ENCODE data around the gene NUMBL.
"Not testable (repeated sequence)": the region's sequence is repeated elsewhere in the genome, so short reads cannot be mapped to it uniquely, and the experiment has no call there.

Gene NUMBL

DNA sequence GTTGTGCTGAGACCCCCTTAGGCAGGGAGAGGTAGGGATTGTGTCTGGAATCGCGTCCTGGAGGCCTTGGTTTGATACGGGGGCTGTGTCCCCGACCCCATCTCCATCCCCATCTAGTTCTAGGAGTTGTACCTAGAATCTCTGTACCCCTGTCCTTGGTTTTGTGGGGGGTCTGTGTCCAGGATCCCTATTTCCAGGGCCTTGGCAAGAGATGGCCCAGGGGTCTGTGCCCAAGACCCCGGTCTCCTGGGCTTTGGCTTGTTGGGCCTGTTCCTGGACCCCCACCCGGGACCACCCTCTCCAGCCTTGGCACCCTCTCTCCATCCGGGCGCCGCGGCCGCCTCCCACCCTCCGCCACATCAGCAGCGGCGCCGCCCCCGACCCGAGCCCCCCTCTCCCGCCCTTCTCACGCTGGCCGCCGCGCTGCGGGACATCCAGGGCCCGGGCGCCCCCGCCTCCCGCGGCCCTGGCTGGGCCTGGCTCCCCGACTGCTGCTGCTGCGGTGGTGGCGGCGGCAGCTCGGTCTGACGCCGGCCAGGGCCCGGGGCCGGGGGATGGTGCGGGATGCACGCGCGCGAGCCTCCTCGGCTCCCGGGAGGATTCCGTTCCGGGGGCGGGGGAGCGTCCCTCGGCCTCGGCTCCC lies at the start of gene NUMBL:
NUMBL (minus strand) TSS at position 602 of the 643 bp plus-strand sequence; CDS start at position 434, 168 bp downstream.
- DNase-seq = no peak

DNA sequence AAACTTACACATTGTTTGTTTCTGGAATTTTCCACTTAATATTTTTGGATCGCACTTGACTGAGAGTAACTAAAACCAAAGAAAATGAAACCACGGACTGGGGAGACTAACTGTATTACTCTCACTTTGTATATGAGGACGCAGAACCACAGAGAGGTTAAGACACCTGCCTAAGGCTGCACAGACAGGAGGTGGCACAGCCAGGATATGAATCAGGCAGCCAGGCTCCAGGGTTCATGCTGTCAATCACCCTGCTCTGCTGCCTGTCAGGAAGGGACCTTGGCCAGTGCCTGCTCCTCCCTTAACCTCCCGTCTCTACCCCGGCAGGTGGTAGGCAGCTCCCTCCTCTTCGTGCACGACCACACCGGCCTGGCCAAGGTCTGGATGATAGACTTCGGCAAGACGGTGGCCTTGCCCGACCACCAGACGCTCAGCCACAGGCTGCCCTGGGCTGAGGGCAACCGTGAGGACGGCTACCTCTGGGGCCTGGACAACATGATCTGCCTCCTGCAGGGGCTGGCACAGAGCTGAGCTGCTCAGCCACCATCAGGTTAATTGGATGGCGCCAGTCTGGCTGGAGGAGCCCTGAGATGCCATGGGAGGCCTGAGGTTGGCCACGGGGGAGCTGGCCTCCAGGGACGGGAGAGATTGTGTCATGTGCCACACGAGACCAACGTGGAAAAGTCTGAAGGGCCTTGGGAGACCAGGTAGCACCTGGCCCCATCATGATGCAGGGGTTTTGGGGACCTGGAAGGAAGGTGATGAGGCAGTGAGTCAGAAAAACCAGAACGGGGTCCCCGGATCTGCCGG lies 48.8 kb upstream of the NUMBL start:
- DNase-seq = no peak

DNA sequence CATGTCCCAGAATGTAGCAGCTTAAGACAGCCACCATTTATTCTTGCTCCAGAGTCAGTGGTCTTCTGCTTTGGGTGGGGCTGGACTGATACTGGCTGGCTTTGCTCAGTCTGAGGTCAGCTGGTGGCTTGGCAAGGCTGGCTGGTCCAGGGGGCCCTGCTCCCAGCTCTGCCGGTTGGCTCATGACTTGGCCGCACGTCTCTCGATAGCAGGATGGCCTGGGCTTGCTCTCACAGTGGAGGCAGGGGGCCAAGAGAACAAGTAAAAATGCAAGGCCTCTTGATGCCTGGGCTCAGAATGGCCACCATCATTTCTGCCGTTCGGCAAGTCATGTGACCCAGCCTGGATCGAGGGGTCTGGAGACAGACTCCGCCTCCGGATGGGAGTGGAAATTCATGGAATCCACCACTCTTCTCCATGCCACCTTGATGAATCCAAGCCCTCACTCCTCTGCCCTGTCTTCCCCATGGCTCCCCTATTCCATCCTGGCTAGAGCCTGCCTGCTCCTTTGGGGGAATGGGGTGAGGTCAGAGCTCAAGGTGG lies 46.7 kb upstream of the NUMBL start:
- DNase-seq = no peak

DNA sequence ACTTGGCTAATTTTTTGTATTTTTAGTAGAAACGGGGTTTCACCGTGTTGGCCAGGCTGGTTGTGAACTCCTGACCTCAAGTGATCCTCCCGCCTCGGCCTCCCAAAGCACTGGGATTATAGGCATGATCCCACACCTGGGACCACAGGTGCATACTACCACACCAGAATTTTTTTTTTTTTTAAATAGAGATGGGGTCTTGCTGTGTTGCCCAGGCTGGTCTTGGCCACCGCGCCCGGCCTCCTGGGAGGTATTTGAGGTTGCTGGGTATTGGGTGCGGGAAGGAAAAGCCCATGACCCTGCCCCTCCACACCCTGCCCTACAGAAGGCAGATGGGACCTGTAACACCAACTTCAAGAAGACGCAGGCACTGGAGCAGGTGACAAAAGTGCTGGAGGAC lies 46.2 kb upstream of the NUMBL start:
- DNase-seq = no peak

DNA sequence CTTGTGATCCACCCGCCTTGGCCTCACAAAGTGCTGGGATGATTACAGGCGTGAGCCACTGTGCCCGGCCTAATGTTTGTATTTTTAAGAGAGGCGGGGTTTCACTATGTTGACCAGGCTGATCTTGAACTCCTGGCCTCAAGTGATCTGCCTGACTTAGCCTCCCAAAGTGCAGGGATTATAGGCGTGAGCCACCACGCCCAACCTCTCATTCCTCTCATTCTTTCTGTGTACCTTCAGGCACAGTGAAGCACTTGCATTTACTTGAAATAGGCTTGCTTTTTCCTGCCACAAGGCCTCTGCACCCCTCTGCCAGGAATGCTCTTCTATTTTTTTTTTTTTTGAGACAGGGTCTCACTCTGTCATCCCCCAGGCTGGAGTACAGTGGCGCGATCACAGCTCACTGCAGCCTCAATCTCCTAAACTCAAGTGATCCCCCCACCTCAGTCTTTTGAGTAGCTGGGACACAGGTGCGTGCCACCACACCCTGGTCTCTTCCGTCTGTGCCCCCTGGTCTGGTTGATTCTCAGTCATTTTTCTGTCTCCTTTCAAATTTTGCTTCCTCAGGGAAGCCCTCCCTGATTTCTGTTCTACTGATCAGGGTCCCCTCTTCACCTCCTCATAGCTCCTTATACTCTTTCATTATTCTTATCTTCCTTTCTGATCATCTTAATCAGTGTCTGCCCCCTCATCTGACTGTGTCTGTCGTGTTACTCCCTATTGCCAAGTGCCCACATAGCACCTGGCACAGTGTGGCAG lies 44.7 kb upstream of the NUMBL start:
- no peak for DNase-seq

DNA sequence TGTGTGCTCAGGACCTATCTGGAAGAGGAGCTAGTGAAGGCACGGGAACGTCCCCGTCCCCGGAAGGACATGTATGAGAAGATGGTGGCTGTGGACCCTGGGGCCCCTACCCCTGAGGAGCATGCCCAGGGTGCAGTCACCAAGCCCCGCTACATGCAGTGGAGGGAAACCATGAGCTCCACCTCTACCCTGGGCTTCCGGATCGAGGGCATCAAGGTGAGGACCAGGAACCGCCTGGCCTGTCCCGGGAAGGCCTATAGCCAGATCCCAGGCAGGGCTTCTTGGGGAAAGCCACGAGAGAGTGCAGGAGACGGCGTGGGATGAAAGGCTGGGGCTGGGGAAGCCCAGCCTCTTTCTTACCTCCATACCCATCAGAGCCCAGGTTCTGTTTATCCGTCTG lies 42.7 kb upstream of the NUMBL start:
- no peak for DNase-seq

DNA sequence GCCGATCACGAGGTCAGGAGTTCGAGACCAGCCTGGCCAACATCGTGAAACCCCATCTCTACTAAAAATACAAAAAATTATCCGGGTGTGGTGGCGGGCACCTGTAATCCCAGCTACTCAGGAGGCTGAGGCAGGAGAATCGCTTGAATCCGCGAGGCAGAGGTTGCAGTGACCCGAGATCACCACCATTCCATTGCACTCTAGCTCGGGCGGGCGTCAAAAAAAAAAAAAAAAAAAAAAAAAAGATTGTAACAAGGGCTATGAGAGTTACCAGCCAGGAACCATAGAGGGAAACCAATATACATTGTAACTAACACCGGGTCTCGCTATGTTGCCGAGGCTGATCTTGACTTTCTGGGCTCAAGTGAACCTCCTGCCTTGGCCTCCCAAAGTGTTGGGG lies 41.9 kb upstream of the NUMBL start:
- DNase-seq = not testable (repeated sequence)

DNA sequence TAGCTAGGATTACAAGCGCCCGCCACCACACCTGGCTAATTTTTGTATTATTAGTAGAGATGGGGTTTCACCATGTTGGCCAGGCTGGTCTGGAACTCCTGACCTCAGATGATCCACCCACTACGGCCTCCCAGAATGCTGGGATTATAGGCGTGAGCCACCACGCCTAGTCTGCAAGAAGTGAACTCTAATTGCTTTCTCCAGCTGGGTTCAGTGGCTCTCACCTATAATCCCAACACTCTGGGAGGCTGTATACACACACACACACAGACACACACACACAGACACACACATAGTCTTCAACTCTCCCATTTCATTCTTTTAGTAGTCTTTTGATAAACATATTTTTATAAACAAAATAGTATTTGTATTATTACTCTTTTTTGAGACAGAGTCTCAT lies 39.6 kb upstream of the NUMBL start:
- DNase-seq = not testable (repeated sequence)

DNA sequence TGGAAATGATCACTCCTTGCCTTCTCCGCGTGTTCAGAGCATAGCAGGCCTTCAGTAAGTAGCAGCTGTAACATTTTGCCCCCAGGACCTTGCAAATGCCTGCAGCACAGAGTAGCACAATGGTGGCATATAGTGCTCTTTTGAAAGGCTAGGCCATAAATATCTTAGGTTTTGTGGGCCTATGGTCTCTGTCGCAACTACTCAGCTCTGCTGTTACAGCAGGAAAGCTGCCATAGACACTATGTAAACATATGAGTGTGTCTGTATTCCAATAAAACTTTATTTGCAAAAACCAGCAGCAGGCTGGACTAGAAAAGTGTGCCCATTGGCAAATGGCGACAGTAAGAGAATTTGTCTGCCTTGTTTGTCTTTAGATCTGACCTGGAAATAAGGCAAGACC lies 35.8 kb upstream of the NUMBL start:
- no peak for DNase-seq

DNA sequence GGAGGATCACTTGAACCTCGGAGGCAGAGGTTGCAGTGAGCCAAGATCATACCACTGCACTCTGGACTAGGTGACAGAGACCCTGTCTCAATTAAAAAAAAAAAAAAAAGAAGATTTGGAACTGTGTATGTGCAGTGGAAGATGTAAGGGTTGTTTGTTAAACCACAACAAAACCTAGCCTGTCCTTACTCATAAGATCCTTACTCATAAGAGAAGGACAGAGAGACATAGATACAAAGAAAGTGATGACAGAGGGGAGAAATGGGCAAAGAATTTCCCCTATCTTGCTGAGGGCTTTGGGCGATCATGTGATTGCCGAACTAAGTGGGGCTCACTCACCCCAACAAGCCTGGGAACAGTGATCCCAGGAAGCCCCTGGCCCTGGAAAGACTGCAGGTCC lies 34.4 kb upstream of the NUMBL start:
- no peak for DNase-seq

DNA sequence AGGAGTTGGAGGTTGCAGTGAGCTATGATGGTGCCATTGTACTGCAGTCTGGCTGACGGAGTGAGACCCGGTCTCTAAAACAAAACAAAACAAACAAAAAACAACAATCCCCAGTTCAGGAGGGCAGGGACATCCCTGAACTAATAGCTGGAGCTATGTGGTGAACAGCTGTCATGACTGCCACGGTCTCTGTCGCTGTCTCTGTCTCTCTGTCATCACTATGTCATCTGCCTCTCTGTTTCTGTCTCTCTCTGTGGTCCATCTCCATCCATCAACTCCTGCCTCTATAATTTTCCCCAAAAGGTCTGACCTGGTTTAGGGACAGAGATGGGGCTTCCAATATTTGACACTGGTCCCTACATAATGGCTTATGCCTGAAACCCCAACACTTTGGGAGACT lies 33.9 kb upstream of the NUMBL start:
- DNase-seq = no peak

DNA sequence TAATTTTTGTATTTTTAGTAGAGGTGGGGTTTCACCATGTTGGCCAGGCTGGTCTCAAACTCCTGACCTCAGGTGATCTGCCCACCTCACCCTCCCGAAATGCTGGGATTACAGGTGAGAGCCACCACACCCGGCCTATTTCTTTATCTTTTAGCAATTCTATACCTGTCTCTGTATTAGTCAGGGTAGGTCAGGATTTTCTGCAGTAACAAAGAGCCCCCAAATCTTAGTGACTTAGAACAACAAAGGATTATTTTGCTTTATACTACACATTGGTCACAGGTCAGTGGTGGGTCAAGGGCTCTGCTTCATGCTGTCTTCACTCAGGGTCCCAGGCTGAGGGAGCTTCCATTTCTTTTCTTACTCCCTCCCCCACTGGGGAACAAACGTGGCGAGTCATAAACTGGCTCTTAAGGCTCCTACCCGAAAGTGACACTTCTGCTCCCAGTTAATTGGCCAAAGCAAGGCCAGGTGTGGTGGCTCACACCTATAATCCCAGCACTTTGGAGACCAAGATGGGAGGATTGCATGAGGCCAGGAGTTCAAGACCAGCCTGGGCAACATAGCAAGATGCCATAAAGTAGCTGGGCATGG lies 33.3 kb upstream of the NUMBL start:
- no peak for DNase-seq

DNA sequence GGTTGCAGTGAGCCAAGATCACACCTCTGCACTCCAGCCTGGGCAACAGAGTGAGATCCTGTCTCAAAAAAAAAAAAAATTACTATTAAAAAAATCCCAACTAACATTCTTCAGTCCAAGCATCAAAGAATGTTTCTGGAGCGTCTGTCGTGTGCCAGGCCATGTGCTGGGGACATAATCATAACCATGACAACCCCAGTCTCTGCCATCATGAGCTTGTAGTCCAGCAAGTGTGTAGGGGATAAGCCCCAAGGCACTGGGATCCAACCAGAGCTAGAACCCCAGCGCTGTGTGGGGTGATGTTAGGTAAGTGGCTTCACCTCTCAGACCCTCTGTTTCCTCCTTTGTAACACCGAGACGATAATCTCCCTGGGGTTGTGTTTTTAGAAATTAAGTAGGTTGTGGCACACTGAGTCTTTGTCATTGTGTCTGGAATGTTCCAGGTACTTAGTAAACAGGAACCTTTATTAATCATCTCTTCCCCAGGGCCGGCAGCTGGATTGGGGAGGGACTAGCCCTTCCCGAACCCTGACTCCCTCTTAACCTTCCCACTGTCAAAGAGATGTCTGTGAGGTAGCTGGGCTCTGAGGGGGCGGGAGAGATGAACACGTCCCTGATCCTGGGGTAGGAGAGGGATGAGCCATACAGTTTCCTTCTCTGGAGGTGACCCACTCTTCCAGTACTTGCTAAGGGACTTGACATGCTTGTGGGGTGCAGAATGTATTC lies 31.6 kb upstream of the NUMBL start:
- no peak for DNase-seq

DNA sequence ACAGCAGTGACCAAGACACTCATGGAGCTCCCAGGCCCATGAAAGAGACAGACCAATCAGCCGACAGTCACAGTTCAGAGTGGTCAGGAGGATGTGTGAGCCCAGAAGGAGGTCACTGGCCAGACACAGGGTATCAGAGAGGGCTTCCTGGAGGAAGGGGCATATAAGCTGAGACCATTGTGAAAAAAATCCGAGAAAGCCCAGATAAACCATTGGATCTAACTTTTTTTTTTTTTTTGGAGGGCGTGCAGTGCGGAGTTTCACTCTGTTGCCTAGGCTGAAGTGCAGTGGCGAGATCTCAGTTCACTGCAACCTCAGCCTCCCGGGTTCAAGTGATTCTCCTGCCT lies 30.7 kb upstream of the NUMBL start:
- no peak for DNase-seq

DNA sequence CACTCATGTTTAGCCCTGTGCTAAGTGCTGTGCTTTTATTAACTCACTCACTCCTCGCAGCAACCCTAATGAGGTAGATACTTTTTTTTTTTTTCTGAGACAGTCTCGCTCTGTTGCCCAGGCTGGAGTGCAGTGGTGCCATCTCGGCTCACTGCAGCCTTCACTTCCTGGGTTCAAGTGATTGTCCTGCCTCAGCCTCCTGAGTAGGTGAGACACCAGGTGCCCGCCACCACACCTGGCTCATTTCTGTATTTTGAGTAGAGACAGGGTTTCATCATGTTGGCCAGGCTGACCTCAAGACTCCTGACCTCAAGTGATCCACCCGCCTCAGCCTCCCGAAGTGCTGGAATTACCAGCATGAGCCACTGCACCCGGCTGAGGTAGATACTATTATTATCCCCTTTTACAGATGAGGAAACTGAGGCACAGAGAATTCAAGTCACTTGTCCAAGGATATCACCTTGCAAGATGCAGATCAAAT lies 29.0 kb upstream of the NUMBL start:
- no peak for DNase-seq

DNA sequence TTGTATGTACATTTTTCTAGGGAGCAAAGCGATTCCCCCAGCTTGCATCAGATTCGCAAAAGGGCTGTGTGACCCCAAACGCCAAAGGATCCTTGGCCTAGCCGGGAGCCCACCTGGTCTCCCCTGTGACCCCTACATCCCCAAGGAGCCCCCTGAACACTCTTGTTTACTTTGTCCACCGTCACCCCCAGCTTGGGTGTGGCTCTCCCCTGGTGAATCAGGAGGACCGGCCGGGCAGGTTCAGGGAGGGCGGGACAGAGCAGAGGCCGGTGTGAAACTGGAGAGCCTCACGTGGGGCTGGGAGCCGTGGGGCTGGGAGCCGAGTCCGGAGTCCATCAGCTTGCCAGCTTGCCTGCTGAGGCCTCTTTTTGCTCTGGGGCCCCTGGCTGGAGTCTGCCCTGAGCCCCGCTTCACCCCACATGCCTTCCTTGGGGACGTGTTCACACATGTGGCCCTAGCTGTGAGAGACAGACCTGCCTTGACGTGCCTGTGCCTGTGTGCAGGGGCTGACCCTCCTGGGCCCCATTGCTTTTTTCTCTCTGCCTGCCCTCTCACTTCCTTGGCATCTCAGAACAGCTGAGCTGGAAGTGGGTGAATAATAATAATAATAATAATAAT lies 28.4 kb upstream of the NUMBL start:
- DNase-seq = no peak

DNA sequence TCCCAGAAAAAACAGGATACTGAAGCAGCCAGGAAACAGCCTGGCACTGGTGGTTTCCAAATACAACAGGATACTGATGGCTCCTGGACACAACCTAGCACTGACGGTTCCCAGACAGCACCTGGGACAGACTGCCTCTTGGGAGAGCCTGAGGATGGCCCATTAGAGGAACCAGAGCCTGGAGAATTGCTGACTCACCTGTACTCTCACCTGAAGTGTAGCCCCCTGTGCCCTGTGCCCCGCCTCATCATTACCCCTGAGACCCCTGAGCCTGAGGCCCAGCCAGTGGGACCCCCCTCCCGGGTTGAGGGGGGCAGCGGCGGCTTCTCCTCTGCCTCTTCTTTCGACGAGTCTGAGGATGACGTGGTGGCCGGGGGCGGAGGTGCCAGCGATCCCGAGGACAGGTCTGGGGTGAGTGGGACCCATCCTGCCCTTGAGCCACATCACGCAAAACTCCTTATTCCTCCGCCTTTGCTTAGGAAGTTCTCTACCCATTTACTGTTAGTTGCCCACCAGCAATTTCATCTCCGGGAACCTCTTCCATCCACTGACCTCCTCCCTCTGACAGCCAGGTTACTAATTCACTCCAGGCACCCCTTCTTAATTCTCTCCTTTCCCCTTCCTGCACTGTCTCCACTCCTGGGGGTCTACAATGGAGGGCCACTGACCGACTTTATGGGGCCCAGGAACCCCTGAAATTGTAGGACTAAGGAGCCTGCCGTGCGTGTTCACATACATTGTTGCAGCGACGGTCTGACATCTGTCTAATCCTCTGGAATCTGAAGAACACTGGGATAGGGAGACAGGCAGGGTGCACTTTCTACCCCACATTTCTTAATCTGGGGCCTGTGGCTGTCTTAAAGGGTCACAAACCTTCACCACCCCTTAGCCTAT lies 27.7 kb upstream of the NUMBL start:
- no peak for DNase-seq

DNA sequence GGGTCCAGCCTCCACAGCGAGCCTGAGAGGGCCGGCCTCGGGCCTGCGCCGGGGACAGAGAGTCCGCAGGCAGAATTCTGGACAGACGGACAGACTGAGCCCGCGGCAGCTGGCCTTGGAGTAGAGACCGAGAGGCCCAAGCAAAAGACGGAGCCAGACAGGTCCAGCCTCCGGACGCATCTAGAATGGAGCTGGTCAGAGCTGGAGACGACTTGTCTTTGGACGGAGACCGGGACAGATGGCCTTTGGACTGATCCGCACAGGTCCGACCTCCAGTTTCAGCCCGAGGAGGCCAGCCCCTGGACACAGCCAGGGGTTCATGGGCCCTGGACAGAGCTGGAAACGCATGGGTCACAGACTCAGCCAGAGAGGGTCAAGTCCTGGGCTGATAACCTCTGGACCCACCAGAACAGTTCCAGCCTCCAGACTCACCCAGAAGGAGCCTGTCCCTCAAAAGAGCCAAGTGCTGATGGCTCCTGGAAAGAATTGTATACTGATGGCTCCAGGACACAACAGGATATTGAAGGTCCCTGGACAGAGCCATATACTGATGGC lies 27.0 kb upstream of the NUMBL start:
- DNase-seq = no peak

DNA sequence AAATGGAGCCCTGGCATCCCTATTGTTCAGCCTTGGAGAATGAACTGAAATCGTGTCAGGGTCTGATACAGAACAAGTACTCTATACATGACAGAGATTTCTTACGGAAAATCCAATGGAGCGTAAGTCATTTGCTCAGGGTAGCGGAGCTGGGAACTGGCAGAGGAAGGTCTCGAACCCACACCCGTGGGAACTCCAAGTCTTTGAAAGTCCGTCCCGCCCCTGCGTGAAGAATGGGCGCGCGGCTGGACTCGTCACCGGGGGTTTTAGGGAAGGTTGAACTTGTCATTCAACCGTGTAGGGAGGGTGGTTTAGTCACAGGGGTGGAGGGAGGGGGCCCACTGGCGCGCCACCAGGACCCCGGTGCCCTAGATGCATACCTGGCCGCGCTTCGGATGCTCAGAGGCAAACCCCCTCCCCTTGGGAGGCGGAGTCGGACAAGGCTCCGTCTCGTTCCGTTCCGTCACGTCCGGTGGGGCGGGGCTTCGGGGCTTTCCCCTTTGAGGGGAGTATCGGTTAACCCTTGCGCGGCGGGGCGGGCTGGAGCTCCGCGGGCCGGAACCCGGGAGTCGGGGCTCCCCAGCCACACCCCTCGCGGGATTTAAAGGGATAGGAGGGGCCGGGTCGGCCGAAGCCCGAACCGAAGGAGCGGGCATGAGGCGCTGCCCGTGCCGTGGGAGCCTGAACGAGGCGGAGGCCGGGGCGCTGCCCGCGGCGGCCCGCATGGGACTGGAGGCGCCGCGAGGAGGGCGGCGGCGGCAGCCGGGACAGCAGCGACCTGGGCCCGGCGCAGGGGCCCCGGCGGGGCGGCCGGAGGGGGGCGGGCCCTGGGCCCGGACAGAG lies 26.3 kb upstream of the NUMBL start, which contains the start of the genes COQ8B and ITPKC:
COQ8B (minus strand) TSS at position 405 of the 843 bp plus-strand sequence. CDS start 2,254 bp downstream, outside the sequence.
ITPKC (plus strand) TSS at position 631 of the 843 bp plus-strand sequence; CDS start at position 655, 24 bp downstream.
- DNase-seq = peak; percentile 90

All from NCI-H1092 treated with DMSO at 0.1 percent for 48 hours (cell line).